SU-DHL-6 (cell line): ENCODE results near the gene COL26A1.

ENCODE experiments used
- H2AFZ ChIP-seq: fragments of 200-600 bp; sonication (generic); 2 replicates; pipeline ENCODE4 v1.6.1; 2014; ENCODE audit warnings: low read depth, mild to moderate bottlenecking, moderate library complexity, mixed read lengths, antibody characterized with exemption, low read length; ENCODE audit not compliant: severe bottlenecking
- H3F3A ChIP-seq: fragments of 200-600 bp; shearing (Covaris generic); 2 replicates; pipeline ENCODE4 v1.6.0; 2016; ENCODE audit warnings: antibody characterized with exemption, mild to moderate bottlenecking; ENCODE audit not compliant: insufficient read depth
- H3K27ac ChIP-seq: fragments of 200-600 bp; sonication (generic); 2 replicates; pipeline ENCODE4 v1.5.1; 2016; ENCODE audit warnings: low read depth, mild to moderate bottlenecking, low read length, moderate library complexity, mixed read lengths
- H3K27me3 ChIP-seq: fragments of 200-600 bp; sonication (generic), shearing (Covaris generic); 2 replicates; pipeline ENCODE4 v1.6.0; 2014; ENCODE audit warnings: mild to moderate bottlenecking, low read length
- H3K36me3 ChIP-seq: fragments of 200-600 bp; sonication (generic); 2 replicates; pipeline ENCODE4 v1.6.1; 2014; ENCODE audit warnings: mild to moderate bottlenecking, low read length, mixed read lengths
- H3K4me2 ChIP-seq: fragments of 300-600, 200-600 bp; shearing (Covaris generic), sonication (generic); 2 replicates; pipeline ENCODE4 v1.6.0; 2014; ENCODE audit warnings: low read length, low read depth, mild to moderate bottlenecking; ENCODE audit not compliant: poor library complexity, severe bottlenecking
- H3K4me3 ChIP-seq: fragments of 200-600 bp; sonication (generic); 2 replicates; pipeline ENCODE4 v1.5.1; 2014; ENCODE audit warnings: antibody characterized with exemption, low read length, mild to moderate bottlenecking, mixed read lengths; ENCODE audit not compliant: insufficient read depth, poor library complexity, severe bottlenecking
- H3K79me2 ChIP-seq: fragments of 200-600 bp; sonication (generic); 2 replicates; pipeline ENCODE4 v1.6.1; 2014; ENCODE audit warnings: mild to moderate bottlenecking, low read length, moderate library complexity; ENCODE audit not compliant: insufficient read depth
- H3K9ac ChIP-seq: fragments of 200-600 bp; sonication (generic); 2 replicates; pipeline ENCODE4 v1.7.0; 2014; ENCODE audit warnings: mild to moderate bottlenecking, low read length
- H3K9me2 ChIP-seq: fragments of 200-600 bp; sonication (generic); replicated peaks from 2 replicates; pipeline ENCODE4 v1.6.1; 2014; ENCODE audit warnings: low read length; ENCODE audit not compliant: insufficient read depth
- H3K9me3 ChIP-seq: fragments of 200-600 bp; sonication (generic); 2 replicates; pipeline ENCODE4 v1.6.1; 2014; ENCODE audit warnings: low read length, mixed read lengths; ENCODE audit not compliant: insufficient read depth
- H4K20me1 ChIP-seq: fragments of 200-600 bp; sonication (generic); 2 replicates; pipeline ENCODE4 v1.6.1; 2014; ENCODE audit warnings: low read depth, mild to moderate bottlenecking, antibody characterized with exemption, low read length, moderate library complexity, mixed read lengths
- CTCF ChIP-seq: fragments of 200-600 bp; sonication (generic); IDR thresholded peaks from one replicate; pipeline ENCODE4 v1.5.1; 2017; ENCODE audit warnings: antibody characterized with exemption, mild to moderate bottlenecking, low read length, moderate library complexity; ENCODE audit not compliant: insufficient read depth, poor library complexity, severe bottlenecking
- EZH2phosphoT487 ChIP-seq: fragments of 200-600 bp; sonication (generic), shearing (Covaris generic); conservative IDR thresholded peaks from 2 replicates; pipeline ENCODE4 v1.6.1; 2018; ENCODE audit warnings: mild to moderate bottlenecking, antibody characterized with exemption, low read length, moderate library complexity, mixed read lengths

COL26A1 gene

GRCh38 chr7:101436857-101437576 is 74.3 kb downstream of the COL26A1 start:
- no peaks in the 10 kb centered on the region for H3K79me2 ChIP-seq
- H4K20me1 ChIP-seq = no peaks in the 10 kb centered on the region
- no peaks in the 10 kb centered on the region for H3K27me3 ChIP-seq
- no peaks in the 10 kb centered on the region for H3K9me2 ChIP-seq
- TF ChIP-seq EZH2phosphoT487 = no peak
- TF ChIP-seq CTCF = no peak
- no peak overlapping the region for H2AFZ ChIP-seq
- no peaks in the 10 kb centered on the region for H3K36me3 ChIP-seq
- no peak overlapping the region for H3K4me2 ChIP-seq
- no peaks in the 10 kb centered on the region for H3K9me3 ChIP-seq
- no peak overlapping the region for H3K4me3 ChIP-seq
- no peak overlapping the region for H3K27ac ChIP-seq
- H3K9ac ChIP-seq = no peak overlapping the region
- no peaks in the 10 kb centered on the region for H3F3A ChIP-seq

- no peak overlapping the region for H3K4me3 ChIP-seq
- no peak overlapping the region for H3K4me2 ChIP-seq
- no peak overlapping the region for H3K27ac ChIP-seq
- no peaks in the 10 kb centered on the region for H3K79me2 ChIP-seq
- H3K9me3 ChIP-seq = no peaks in the 10 kb centered on the region
- no peak overlapping the region for H3K9ac ChIP-seq
- no peak overlapping the region for H2AFZ ChIP-seq
- H3K9me2 ChIP-seq = no peaks in the 10 kb centered on the region
- no peaks in the 10 kb centered on the region for H3K27me3 ChIP-seq
- H4K20me1 ChIP-seq = no peaks in the 10 kb centered on the region
- no peaks in the 10 kb centered on the region for H3K36me3 ChIP-seq
- H3F3A ChIP-seq = no peaks in the 10 kb centered on the region
- no peak for TF ChIP-seq CTCF
- no peak for TF ChIP-seq EZH2phosphoT487
Measured at GRCh38 chr7:101441890-101442289, 79.2 kb downstream of the COL26A1 start.

GRCh38 chr7:101442426-101443070 is 79.9 kb downstream of the COL26A1 start:
- Histone ChIP-seq H3K9me2 (no peaks in the 10 kb centered on the region), H3K4me3 (no peak overlapping the region), H3K4me2 (no peak overlapping the region), H2AFZ (no peak overlapping the region), H3K27me3 (no peaks in the 10 kb centered on the region), H4K20me1 (no peaks in the 10 kb centered on the region), H3K9ac (no peak overlapping the region), H3F3A (no peaks in the 10 kb centered on the region), H3K9me3 (no peaks in the 10 kb centered on the region), H3K27ac (no peak overlapping the region), H3K36me3 (no peaks in the 10 kb centered on the region), H3K79me2 (no peaks in the 10 kb centered on the region)
- TF ChIP-seq EZH2phosphoT487 (no peak), CTCF (no peak)
